ENCODE measurements around the gene ZYX. TPM values are rescaled to one million over a fixed set of nuclear protein-coding genes. Genes with fewer than 3 reads are reported as not detected.

The ZYX gene
- total and polyA plus RNA-seq, 9 of the 15 experiments (the other 6 are each of a cell fraction or from before 2014, with no cell fraction given): 1.8 to 130 (median 15.7) TPM

- TF ChIP-seq ZMIZ1 (IDR thresholded peaks at IDR 0.05; ENCODE audit: low read depth in 2 of 2, low read length in 2 of 2) (no peak), CHD7 (IDR thresholded peaks at IDR 0.05; ENCODE audit: low read depth, low read length) (no peak), POLR2AphosphoS5 (IDR thresholded peaks at IDR 0.05; ENCODE audit: control insufficient read depth, insufficient read depth, low read depth, low read length) (no peak), ZNF609 (CRISPR knock-in tag; IDR thresholded peaks at IDR 0.05; ENCODE audit: borderline replicate concordance) (no peak)
Measured at GRCh38 chr7:143369678-143370651, 11.2 kb upstream of the ZYX start (continued).

All from K562 (cell line).